B cell (primary cell): ENCODE data around the gene TESPA1. TPM values are rescaled to one million over a fixed set of nuclear protein-coding genes. Genes with fewer than 3 reads are reported as not detected.
"Not testable (repeated sequence)": the region's sequence is repeated elsewhere in the genome, so short reads cannot be mapped to it uniquely, and the experiment has no call there.

Experiments
- ATAC-seq: fragments of 200-7000 bp; cut with Tn5 transposase; one replicate; pipeline ENCODE4 v1.10.0; 2021; ENCODE audit warnings: low read depth, mild to moderate bottlenecking, moderate number of reproducible peaks, moderate library complexity
- CTCF ChIA-PET: fragments of 350-600 bp; sonication (Branson Sonifier 250); formaldehyde crosslinking; loops from one replicate; lab custom pipeline; 2021; ENCODE audit warnings: antibody characterized with exemption, inconsistent platforms; lab: Charles Lee
- POLR2A ChIA-PET: fragments of 350-600 bp; sonication (Branson Sonifier 250); formaldehyde crosslinking; loops from one replicate; lab custom pipeline; 2021; ENCODE audit warnings: antibody characterized with exemption; lab: Charles Lee
- DNase-seq: peaks from one replicate; pipeline ENCODE4 v3.0.0; 2013
- H2AFZ ChIP-seq: 2 replicates; pipeline ENCODE4 v1.6.1; 2012; ENCODE audit warnings: mild to moderate bottlenecking, low read depth, low read length; ENCODE audit not compliant: insufficient read depth, poor library complexity, severe bottlenecking
- H3K27ac ChIP-seq, 2 donors: 1 replicate in 1 of 2; 2 replicates in 1 of 2; pipeline ENCODE4 v1.5.1; 2012 to 2013; ENCODE audit warnings: low read length in 2 of 2, mild to moderate bottlenecking in 2 of 2, moderate library complexity in 1 of 2
- H3K27me3 ChIP-seq, 4 experiments: fragments of 200-600 bp in 1 of 4; sonication (generic) in 1 of 4; replicated peaks in 1 of 4; 1 replicate in 2 of 4; 2 replicates in 2 of 4; pipeline versions ENCODE4 v1.6.1 to v1.7.0; 2013 to 2016; ENCODE audit warnings: low read length in 3 of 4, mild to moderate bottlenecking in 2 of 4, mixed read lengths in 1 of 4, moderate library complexity in 1 of 4; ENCODE audit not compliant: insufficient read depth in 4 of 4, control insufficient read depth in 3 of 4; ENCODE audit errors: control extremely low read depth in 1 of 4
- H3K36me3 ChIP-seq, 2 experiments: replicated peaks in 1 of 2; 1 replicate in 1 of 2; 2 replicates in 1 of 2; pipeline versions ENCODE4 v1.6.1 to v1.7.1; 2013; ENCODE audit warnings: low read length in 1 of 2; ENCODE audit not compliant: insufficient read depth in 2 of 2, control insufficient read depth in 1 of 2; ENCODE audit errors: control extremely low read depth in 1 of 2, extremely low read depth in 1 of 2
- H3K4me1 ChIP-seq, 2 donors: fragments of 200-600 bp in 1 of 2; sonication (generic) in 1 of 2; 1 replicate in 1 of 2; 2 replicates in 1 of 2; pipeline versions ENCODE4 v1.5.1 to v1.6.1; 2013 to 2017; ENCODE audit warnings: low read length in 2 of 2; ENCODE audit not compliant: control insufficient read depth in 2 of 2, insufficient read depth in 2 of 2
- H3K4me2 ChIP-seq: replicated peaks from 2 replicates; pipeline ENCODE3; 2012; ENCODE audit warnings: mild to moderate bottlenecking, low read depth, low read length; ENCODE audit not compliant: poor library complexity, severe bottlenecking
- H3K4me3 ChIP-seq, 5 experiments: fragments of 200-600 bp in 1 of 5; sonication (generic) in 1 of 5; 1 replicate in 3 of 5; 2 replicates in 2 of 5; pipeline versions ENCODE4 v1.5.1 to v1.7.0; 2011 to 2016; ENCODE audit warnings: low read length in 4 of 5, mild to moderate bottlenecking in 4 of 5, low read depth in 2 of 5, control low read depth in 1 of 5, moderate library complexity in 1 of 5; ENCODE audit not compliant: insufficient read depth in 1 of 5; ENCODE audit errors: control extremely low read depth in 1 of 5, extremely low read depth in 1 of 5
- H3K79me2 ChIP-seq: fragments of 200-600 bp; sonication (generic); one replicate; pipeline ENCODE4 v1.6.0; 2016; ENCODE audit warnings: low read length; ENCODE audit not compliant: control insufficient read depth, insufficient read depth
- H3K9ac ChIP-seq: fragments of 200-600 bp; sonication (generic); 2 replicates; pipeline ENCODE4 v1.6.1; 2017; ENCODE audit warnings: mild to moderate bottlenecking, low read length, moderate library complexity
- H3K9me3 ChIP-seq, 3 donors: one replicate each; pipeline versions ENCODE4 v1.6.1 to v1.7.1; 2013; ENCODE audit warnings: low read length in 2 of 3; ENCODE audit not compliant: control insufficient read depth in 2 of 3, insufficient read depth in 1 of 3; ENCODE audit errors: control extremely low read depth in 1 of 3
- H4K20me1 ChIP-seq: 2 replicates; pipeline ENCODE4 v1.6.0; 2012; ENCODE audit warnings: mild to moderate bottlenecking, low read length; ENCODE audit not compliant: insufficient read depth, control insufficient read depth, poor library complexity, severe bottlenecking
- H3K27ac Mint-ChIP-seq: one replicate; pipeline ENCODE4 v1.8.0; 2021; ENCODE audit warnings: mixed read lengths
- H3K27me3 Mint-ChIP-seq: one replicate; pipeline ENCODE4 v1.8.0; 2021; ENCODE audit warnings: mixed read lengths
- H3K4me1 Mint-ChIP-seq: one replicate; pipeline ENCODE4 v1.8.0; 2021; ENCODE audit warnings: mixed read lengths
- H3K4me3 Mint-ChIP-seq: one replicate; pipeline ENCODE4 v1.8.0; 2021; ENCODE audit warnings: mixed read lengths
- H3K9me3 Mint-ChIP-seq: one replicate; pipeline ENCODE4 v1.8.0; 2022; ENCODE audit warnings: mixed read lengths; ENCODE audit not compliant: insufficient read depth
- EZH2 ChIP-seq: IDR thresholded peaks from 2 replicates; pipeline ENCODE4 v1.6.1; 2012; ENCODE audit warnings: borderline replicate concordance, low read depth, mild to moderate bottlenecking, moderate library complexity, low read length; ENCODE audit not compliant: insufficient read depth, poor library complexity, severe bottlenecking
- WGBS: methylation state at CpG from one replicate; pipeline ENCODE4 v1.1.5; 2013; ENCODE audit warnings: missing lambda C conversion rate; ENCODE audit not compliant: insufficient coverage; 5-methylcytosine and 5-hydroxymethylcytosine counted together
- intact Hi-C: fragments of 100-400 bp; cut with micrococcal nuclease; formaldehyde crosslinking; loops from one replicate; pipeline ENCODE4 v1.10.0; 2022
- polyA plus RNA-seq: library from polyadenylated mRNA; depleted of rRNA; stranded (reverse); fragments of >200 nt; gene quantifications from 2 replicates; pipeline ENCODE4 v1.2.3, GENCODE V29; 2012
- total RNA-seq, 2 donors: library from RNA; stranded (reverse); fragments of 120-200 nt in 1 of 2; gene quantifications; 1 replicate in 1 of 2; 2 replicates in 1 of 2; pipeline versions ENCODE4 v1.2.3 to v1.2.4, GENCODE V29; 2013 to 2022
- TF ChIP-seq, protein P1 (sequence below): fragments of 200-600 bp; IDR thresholded peaks from one replicate; pipeline ENCODE4 v1.8.0; 2022; ENCODE audit warnings: antibody characterized with exemption, mild to moderate bottlenecking

TESPA1 gene
- total and polyA plus RNA-seq, 2 donors (not counting 1 experiment from before 2014, with no cell fraction given), result 9.5 to 19.0 TPM

GRCh38 chr12:54987611-54988231 is 3.2 kb upstream of the TESPA1 start:
- TF ChIP-seq EZH2, result no peak
- TF ChIP-seq, protein P1, sequence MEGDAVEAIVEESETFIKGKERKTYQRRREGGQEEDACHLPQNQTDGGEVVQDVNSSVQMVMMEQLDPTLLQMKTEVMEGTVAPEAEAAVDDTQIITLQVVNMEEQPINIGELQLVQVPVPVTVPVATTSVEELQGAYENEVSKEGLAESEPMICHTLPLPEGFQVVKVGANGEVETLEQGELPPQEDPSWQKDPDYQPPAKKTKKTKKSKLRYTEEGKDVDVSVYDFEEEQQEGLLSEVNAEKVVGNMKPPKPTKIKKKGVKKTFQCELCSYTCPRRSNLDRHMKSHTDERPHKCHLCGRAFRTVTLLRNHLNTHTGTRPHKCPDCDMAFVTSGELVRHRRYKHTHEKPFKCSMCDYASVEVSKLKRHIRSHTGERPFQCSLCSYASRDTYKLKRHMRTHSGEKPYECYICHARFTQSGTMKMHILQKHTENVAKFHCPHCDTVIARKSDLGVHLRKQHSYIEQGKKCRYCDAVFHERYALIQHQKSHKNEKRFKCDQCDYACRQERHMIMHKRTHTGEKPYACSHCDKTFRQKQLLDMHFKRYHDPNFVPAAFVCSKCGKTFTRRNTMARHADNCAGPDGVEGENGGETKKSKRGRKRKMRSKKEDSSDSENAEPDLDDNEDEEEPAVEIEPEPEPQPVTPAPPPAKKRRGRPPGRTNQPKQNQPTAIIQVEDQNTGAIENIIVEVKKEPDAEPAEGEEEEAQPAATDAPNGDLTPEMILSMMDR, result no peak

GRCh38 chr12:54986773-54987172 is 2.2 kb upstream of the TESPA1 start:
- peaks cover 30% of the 10 kb centered on the region for H3K79me2 ChIP-seq
- DNase-seq, POLR2A ChIA-PET, intact Hi-C loops, H3K9me3 Mint-ChIP-seq, H3K4me3 ChIP-seq, H3K9me3 ChIP-seq, H3K27me3 ChIP-seq, ATAC-seq, H3K36me3 ChIP-seq, H3K27me3 Mint-ChIP-seq, H3K27ac ChIP-seq, H2AFZ ChIP-seq, H3K9ac ChIP-seq, H3K4me2 ChIP-seq, H3K4me3 Mint-ChIP-seq, H4K20me1 ChIP-seq: not testable (repeated sequence)
- CTCF ChIA-PET, result interaction anchor here (1.3 to 4.9 kb wide), 4 partner anchors 11 to 132 kb away, joined by 3 to 57 read pairs (median 10); partner anchors contain the start of gene MUCL1
- H3K4me1 ChIP-seq, result peaks cover 62 to 68% of the 10 kb centered on the region in 2 donors
- WGBS, result no CpG with 5 or more reads among the region's 3 CpGs
- Mint-ChIP-seq H3K4me1 (peaks cover 79% of the 10 kb centered on the region), H3K27ac (peak overlapping the region; percentile 51)

More at GRCh38 chr12:54987611-54988231, 3.2 kb upstream of the TESPA1 start:
- peak overlapping the region in 1 of 2 donors; percentile 23 for H3K27ac ChIP-seq
- intact Hi-C loops, result no loop called here
- CTCF ChIA-PET, result interaction anchor here (1.1 to 2.0 kb wide), 3 partner anchors 29 to 85 kb away, joined by 4 to 13 read pairs (median 5); no protein-coding TSS in a partner anchor
- POLR2A ChIA-PET, result no interaction called here
- ATAC-seq, result no peak
- WGBS, result no CpG with 5 or more reads among the region's 4 CpGs
- DNase-seq, result no peak
- H3K4me3 ChIP-seq, result no peak overlapping the region
- no peaks in the 10 kb centered on the region for H3K36me3 ChIP-seq
- H3K79me2 ChIP-seq, result peaks cover 20% of the 10 kb centered on the region
- Mint-ChIP-seq H3K9me3 (no peaks in the 10 kb centered on the region), H3K4me1 (peaks cover 77% of the 10 kb centered on the region), H3K27me3 (no peaks in the 10 kb centered on the region), H3K27ac (no peak overlapping the region), H3K4me3 (no peak overlapping the region)
- H2AFZ ChIP-seq, result peak overlapping the region; percentile 20
- no peaks in the 10 kb centered on the region for H3K9me3 ChIP-seq
- peaks cover 64 to 65% of the 10 kb centered on the region in 2 donors for H3K4me1 ChIP-seq
- no peak overlapping the region for H3K4me2 ChIP-seq
- no peak overlapping the region for H3K9ac ChIP-seq
- H3K27me3 ChIP-seq, result no peaks in the 10 kb centered on the region
- H4K20me1 ChIP-seq, result no peaks in the 10 kb centered on the region
